ENCODE measurements around the gene RBKS.
"Not testable (repeated sequence)": the region's sequence is repeated elsewhere in the genome, so short reads cannot be mapped to it uniquely, and the experiment has no call there.

The RBKS gene

GRCh38 chr2:27796791-27797765 is 93.1 kb downstream of the RBKS start:
- DNase-seq: no peak

GRCh38 chr2:27795868-27796277 is 94.3 kb downstream of the RBKS start:
- peak; percentile 6 for DNase-seq

- DNase-seq: no peak
Measured at GRCh38 chr2:27795093-27795834, 94.9 kb downstream of the RBKS start.

GRCh38 chr2:27792759-27793158 is 97.4 kb downstream of the RBKS start:
- no peak for DNase-seq

- DNase-seq: no peak
Measured at GRCh38 chr2:27790796-27791195, 99.4 kb downstream of the RBKS start.

- no peak for DNase-seq
Measured at GRCh38 chr2:27782701-27783100, 107.5 kb downstream of the RBKS start.

GRCh38 chr2:27781496-27781895 is 108.7 kb downstream of the RBKS start:
- DNase-seq: no peak

- DNase-seq: no peak
Measured at GRCh38 chr2:27779417-27780055, 110.7 kb downstream of the RBKS start.

- no peak for DNase-seq
Measured at GRCh38 chr2:27776696-27777095, 113.5 kb downstream of the RBKS start.

GRCh38 chr2:27776097-27776496 is 114.1 kb downstream of the RBKS start:
- no peak for DNase-seq

GRCh38 chr2:27773959-27774358 is 116.2 kb downstream of the RBKS start:
- no peak for DNase-seq

GRCh38 chr2:27772804-27773203 is 117.4 kb downstream of the RBKS start:
- DNase-seq: no peak

GRCh38 chr2:27771548-27772335 is 118.4 kb downstream of the RBKS start, which contains the start of gene MRPL33:
Gene MRPL33 (plus strand): TSS chr2:27771719. CDS start chr2:27771778, 59 bp downstream.
- peak; percentile 89 for DNase-seq

- DNase-seq: no peak
Measured at GRCh38 chr2:27771202-27771547, 119.0 kb downstream of the RBKS start.

GRCh38 chr2:27766287-27766661 is 123.9 kb downstream of the RBKS start:
- no peak for DNase-seq

- DNase-seq: peak; percentile 5
Measured at GRCh38 chr2:27765621-27766286, 124.4 kb downstream of the RBKS start.

GRCh38 chr2:27764526-27764925 is 125.7 kb downstream of the RBKS start:
- not testable (repeated sequence) for DNase-seq

GRCh38 chr2:27763907-27764267 is 126.3 kb downstream of the RBKS start:
- DNase-seq: no peak

GRCh38 chr2:27762951-27763906 is 127.0 kb downstream of the RBKS start:
- no peak for DNase-seq

GRCh38 chr2:27756544-27757498 is 133.4 kb downstream of the RBKS start:
- no peak for DNase-seq

Measured in NCI-H774 (cell line).